Measurements from ENCODE around the gene GPAT2. TPM values are rescaled to one million over a fixed set of nuclear protein-coding genes. Genes with fewer than 3 reads are reported as not detected.
"Not testable (repeated sequence)": the region's sequence is repeated elsewhere in the genome, so short reads cannot be mapped to it uniquely, and the experiment has no call there.

Gene GPAT2
- total RNA-seq, 1 experiment from 2014 or later: not detected

DNA sequence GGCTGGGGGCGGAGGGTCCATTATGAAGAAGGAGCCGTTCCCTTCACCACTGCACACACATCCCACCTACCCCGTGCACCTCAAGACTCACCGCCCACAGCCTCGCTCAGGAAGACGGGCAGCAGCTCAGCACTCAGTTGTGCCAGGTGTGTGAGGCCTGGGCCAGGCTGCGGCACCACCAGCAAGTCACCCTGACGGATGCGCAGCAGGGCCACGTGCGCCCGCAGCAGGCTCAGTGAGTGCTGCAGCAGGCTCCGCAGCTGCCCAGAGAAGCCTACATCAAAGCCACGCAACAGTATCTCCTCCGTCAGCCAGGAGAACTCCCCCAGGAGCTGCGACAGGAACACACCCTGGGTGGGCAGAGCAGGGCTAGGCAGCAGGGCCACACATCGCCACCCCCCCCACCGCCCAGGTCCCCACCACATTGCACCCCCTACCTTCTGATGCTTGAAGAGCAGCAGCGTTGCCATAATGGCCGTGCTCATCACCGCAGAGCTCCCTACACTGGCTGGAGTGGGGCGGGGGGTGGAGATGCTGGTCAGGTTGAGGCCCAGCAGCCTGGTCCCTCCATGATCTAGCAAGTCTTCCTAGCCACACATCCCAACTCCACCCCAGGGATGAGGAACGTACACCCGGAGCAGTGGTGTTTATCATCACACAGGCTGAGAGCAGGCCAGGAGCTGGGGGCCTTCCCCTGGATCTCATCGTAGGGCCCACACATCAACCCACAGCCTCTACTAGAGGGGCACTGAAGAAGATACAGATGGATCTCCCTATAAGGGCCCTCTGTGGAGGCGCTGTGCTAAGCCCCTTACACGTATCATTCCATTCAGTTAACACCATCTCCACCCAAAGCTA, 10.2 kb downstream of the GPAT2 start:
- no peak for DNase-seq (ENCODE audit: low read depth)

DNA sequence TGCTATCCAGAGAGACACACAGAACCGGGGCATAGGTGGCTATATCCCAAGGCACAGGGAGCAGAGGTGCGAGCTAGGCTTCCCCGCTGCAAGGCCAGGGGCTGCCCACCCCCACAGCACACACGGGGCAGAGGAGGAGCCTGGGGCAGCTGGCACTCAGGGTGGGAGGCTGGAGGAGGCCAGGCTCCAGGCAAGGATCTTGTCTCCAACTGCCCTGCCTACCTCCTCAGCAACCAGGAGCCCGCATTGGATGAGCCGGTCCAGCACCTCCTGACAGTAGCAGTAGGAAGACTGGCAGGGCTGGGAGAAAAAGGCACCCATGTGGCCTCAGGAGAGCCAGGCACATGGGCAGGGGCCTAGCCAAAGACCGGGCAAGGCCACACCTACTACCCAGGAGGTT, 11.0 kb downstream of the GPAT2 start:
- not testable (repeated sequence) for DNase-seq (ENCODE audit: low read depth)

- DNase-seq (ENCODE audit: low read depth): peak; percentile 69
Observed at GRCh38 chr2:96022701-96023447, 11.8 kb downstream of the GPAT2 start.

DNA sequence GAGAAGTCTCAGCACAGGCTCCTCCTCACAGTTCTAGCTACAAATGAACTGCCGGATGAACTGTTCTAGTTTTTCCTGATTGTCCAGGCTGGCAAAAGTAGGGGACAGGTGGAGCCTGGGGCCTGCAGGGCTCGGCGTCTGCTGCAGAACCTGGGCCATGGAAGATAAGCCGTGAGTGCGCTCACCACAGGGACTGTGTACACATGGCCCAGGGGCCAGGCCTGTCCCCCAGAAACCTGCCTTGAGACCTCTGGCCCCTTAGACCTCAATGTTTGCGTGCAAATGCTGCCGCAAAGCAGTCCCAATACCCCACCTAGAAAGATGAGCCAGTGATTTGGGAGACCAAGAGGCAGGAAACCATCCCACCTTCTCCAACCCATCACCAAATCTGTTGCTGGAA, 12.6 kb downstream of the GPAT2 start:
- not testable (repeated sequence) for DNase-seq (ENCODE audit: low read depth)

DNA sequence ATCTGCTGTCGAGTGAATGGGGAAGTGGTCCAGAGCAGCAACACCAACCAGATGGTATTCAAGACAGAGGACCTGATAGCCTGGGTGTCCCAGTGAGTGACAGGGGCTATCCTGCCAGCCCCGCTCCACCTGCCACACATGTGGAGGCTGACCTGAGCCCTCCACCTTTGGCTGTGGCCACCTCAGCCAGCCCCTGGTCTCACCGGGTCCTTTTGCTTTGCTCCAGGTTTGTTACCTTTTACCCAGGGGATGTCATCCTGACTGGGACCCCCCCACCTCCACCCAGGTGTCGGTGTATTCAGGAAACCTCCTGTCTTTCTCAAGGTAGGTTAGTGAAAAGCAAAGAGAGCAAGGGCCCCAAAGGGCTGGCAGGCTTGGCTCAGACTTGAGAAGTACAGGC, 13.6 kb downstream of the GPAT2 start:
- DNase-seq (ENCODE audit: low read depth): not testable (repeated sequence)

GRCh38 chr2:96019909-96020590, 14.7 kb downstream of the GPAT2 start:
- DNase-seq (ENCODE audit: low read depth): peak; percentile 20

- not testable (repeated sequence) for DNase-seq (ENCODE audit: low read depth)
Observed at GRCh38 chr2:96016321-96016720, 18.4 kb downstream of the GPAT2 start.

DNA sequence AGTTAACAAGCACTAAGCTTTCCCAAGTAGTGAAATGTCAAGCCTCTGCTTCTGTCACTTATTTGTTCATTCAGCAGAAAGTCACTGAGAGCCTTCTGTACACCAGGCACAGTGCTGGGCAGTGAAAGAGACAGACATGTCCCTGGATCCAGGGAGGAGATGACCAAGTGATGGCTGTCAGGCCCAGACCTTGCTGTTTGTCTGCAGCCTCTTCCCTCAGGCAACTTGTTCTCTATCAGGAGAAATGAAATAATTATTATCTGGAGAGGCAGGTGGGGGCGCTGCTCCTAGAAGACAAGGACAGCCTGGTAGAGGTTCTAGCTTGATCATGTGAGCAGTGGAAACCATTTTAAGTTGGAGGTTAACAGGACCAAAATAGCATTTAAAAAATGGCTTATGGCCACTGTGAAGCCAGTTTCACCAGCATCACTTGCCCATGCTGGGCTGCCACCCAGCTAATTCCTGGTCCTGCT, 21.9 kb downstream of the GPAT2 start:
- DNase-seq (ENCODE audit: low read depth): not testable (repeated sequence)

GRCh38 chr2:96012086-96012791, 22.5 kb downstream of the GPAT2 start:
- not testable (repeated sequence) for DNase-seq (ENCODE audit: low read depth)

DNA sequence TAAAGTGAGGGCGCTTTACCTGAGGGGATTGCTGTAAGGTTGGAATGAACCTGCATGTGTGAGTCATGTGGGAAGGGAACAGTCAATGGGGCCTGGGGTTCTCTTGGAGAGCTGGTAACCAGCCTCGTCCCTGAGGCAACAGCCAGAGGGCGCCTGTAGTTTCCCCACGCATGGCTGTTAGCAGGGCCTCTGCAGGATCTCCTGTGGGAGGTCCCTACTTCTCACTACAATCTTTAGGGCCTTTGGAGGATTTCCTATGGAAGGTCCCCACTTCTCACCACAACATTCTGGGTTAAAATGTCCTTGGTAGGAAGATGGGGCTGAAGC, 23.6 kb downstream of the GPAT2 start:
- DNase-seq (ENCODE audit: low read depth): peak; percentile 9

- peak; percentile 84 for DNase-seq (ENCODE audit: low read depth)
Observed at GRCh38 chr2:96010320-96011128, 24.2 kb downstream of the GPAT2 start.

DNA sequence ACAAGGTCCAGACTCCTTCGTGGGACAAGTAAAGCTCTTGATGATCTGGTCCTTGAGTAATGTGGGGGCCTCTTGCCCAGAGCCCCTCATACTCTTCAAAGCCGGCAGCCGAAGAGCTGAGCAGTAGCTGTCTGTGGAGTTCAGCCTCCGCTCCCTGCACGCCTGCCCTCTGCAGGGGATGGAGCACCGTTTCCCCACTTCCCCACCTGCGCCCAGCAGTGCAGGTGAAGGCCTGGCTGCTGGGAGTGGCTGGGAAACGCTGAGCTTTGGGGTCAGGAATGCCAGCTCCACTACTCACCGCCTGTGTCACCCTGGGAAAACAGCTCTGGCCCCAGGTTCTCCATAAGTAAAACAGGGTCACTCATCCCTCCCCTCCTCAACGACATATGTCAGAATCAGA, 24.9 kb downstream of the GPAT2 start:
- DNase-seq (ENCODE audit: low read depth): not testable (repeated sequence)

DNA sequence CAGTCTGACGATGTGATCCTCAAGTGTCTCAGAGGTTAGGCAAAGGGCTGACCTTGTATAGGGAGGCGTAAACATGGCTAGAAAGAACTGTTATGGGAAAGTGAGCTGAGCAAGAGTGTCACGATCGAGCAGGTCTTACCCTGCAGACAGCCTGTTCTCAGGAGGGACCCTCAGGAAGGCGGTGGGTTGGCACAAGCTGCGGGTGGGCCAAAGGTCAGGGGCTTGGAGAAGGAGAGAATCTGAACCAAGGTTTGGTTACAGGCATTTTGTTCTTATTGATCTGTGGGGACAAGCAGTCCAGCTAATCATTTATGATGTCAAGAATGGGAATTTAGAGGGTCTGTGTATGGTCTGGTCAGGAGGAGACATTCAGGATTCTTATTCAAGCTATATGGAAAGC, 26.7 kb downstream of the GPAT2 start:
- DNase-seq (ENCODE audit: low read depth): not testable (repeated sequence)

DNA sequence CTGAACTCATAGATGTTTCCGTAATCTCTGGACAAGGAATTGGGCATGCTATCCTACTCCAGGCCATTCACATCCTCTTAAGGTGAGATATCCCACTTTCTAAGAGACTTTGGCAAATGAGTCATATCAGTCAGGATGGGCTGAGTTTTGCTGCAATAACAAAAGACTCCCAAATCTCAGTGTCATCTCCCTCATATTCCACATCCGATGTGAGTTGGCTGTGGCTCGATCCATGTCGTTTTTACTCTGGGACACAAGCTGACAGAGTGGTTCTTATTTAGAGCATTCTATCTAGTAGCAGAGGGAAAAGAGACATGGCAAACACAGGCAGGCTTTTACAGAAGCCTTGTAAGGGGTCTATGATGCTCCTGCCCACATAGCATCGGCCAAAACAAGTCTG, 28.5 kb downstream of the GPAT2 start:
- DNase-seq (ENCODE audit: low read depth): not testable (repeated sequence)

GRCh38 chr2:95992520-95993272, 42.0 kb downstream of the GPAT2 start:
- peak; percentile 60 for DNase-seq (ENCODE audit: low read depth)

GRCh38 chr2:95992102-95992501, 42.6 kb downstream of the GPAT2 start:
- DNase-seq (ENCODE audit: low read depth): not testable (repeated sequence)

DNA sequence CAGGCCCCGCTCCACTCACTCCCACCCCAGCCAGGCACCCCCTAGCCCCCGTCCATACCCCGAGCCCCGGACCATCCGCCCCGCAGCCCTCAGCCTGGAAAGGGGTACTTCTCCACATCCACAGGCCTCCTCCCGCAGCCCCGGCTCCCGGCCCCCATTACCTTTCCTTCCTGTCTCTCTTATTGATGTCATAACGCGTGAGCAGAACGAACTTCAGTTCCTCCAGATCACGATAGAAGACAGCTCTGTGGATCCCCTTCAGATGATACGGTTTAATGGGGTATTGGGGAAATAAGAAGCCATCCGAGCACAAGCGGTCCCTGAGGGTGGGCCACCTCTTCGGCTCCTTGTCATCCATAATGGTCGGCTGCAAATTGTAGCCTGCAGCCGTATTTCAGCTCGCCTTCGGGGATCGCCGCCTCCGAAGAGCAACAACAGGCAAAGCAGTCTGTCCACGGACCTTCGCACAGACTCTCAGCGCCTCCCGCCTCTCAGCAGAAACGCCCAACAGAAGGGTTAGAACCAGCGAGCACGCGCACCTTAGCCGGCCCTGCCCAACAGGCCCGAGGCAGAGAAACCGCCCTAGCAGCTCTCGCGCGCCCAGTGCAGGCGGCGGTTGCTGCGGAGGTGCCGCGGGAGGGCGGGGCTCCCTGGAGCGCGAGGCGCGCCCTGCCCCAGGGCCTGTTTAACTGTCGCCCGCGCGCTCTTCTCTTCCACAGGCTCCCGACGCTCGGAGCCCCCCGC, 43.2 kb downstream of the GPAT2 start, which contains the start of gene ANKRD36C:
Gene ANKRD36C (minus strand): TSS at position 474 of the 744 bp plus-strand sequence. CDS start 116 bp downstream, at position 358.
- peak; percentile 41 for DNase-seq (ENCODE audit: low read depth)

GRCh38 chr2:95990884-95991283, 43.8 kb downstream of the GPAT2 start:
- DNase-seq (ENCODE audit: low read depth): not testable (repeated sequence)

All from RPMI7951 (cell line).